ENCODE results near the gene ANKRD42. TPM values are rescaled to one million over a fixed set of nuclear protein-coding genes. Genes with fewer than 3 reads are reported as not detected.

The ANKRD42 gene
- total RNA-seq, 2 donors from 2014 or later = 8.3 to 9.6 TPM

DNA sequence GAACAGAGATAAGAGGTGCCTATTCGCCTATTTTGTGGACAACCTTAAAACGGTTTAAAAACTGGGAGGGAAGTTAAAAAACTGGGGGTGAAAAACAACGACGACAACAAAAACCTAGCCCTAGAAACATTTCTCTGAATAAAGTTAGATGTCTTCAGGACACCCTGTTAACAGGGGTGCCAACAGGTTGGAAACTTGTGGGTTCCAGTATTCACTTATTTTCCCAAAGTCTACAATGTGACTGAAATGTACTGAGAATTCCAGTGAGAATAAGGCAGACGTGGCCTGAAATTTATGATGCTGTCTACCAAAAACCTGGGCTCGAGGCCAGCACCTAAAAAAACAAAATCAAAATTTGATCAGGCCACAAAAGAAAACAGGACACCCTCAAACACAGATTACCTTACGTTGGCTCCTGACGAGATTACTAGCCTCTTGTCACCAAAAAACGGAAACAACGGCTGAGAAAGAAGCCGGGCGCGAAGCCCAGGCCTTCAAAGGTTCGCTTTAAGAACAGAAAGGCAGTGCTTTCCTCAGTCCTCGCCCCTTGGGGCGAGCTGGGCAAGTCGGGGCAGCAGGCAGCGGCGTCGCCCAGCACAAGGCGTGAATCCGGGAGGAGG is 91.7 kb downstream of the ANKRD42 start:
- intact Hi-C loops (cut with DNase I) = no loop called here
- Histone ChIP-seq H3K9me3 (no peaks in the 10 kb centered on the region), H3K36me3 (replicated peaks in 1 of 2; ENCODE audit: insufficient read depth in 1 of 2, low read depth in 2 of 2) (no peaks in the 10 kb centered on the region), H3K27me3 (no peaks in the 10 kb centered on the region), H3K4me3 (peak overlapping the region; percentile 67 to 87), H3K27ac (peak overlapping the region; percentile 97 to 100 (median 98)), H3K4me1 (peaks cover 33% of the 10 kb centered on the region)
- DNase-seq (no peak), ATAC-seq (peak; percentile 50)
- TF ChIP-seq POLR2A (IDR thresholded peaks at IDR 0.05) = no peak
- TF ChIP-seq, protein P1, sequence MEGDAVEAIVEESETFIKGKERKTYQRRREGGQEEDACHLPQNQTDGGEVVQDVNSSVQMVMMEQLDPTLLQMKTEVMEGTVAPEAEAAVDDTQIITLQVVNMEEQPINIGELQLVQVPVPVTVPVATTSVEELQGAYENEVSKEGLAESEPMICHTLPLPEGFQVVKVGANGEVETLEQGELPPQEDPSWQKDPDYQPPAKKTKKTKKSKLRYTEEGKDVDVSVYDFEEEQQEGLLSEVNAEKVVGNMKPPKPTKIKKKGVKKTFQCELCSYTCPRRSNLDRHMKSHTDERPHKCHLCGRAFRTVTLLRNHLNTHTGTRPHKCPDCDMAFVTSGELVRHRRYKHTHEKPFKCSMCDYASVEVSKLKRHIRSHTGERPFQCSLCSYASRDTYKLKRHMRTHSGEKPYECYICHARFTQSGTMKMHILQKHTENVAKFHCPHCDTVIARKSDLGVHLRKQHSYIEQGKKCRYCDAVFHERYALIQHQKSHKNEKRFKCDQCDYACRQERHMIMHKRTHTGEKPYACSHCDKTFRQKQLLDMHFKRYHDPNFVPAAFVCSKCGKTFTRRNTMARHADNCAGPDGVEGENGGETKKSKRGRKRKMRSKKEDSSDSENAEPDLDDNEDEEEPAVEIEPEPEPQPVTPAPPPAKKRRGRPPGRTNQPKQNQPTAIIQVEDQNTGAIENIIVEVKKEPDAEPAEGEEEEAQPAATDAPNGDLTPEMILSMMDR (IDR thresholded peaks at IDR 0.05) = no peak
- 0 to 1% methylated on average over 22 of the region's 22 CpGs for WGBS, 2 donors

DNA sequence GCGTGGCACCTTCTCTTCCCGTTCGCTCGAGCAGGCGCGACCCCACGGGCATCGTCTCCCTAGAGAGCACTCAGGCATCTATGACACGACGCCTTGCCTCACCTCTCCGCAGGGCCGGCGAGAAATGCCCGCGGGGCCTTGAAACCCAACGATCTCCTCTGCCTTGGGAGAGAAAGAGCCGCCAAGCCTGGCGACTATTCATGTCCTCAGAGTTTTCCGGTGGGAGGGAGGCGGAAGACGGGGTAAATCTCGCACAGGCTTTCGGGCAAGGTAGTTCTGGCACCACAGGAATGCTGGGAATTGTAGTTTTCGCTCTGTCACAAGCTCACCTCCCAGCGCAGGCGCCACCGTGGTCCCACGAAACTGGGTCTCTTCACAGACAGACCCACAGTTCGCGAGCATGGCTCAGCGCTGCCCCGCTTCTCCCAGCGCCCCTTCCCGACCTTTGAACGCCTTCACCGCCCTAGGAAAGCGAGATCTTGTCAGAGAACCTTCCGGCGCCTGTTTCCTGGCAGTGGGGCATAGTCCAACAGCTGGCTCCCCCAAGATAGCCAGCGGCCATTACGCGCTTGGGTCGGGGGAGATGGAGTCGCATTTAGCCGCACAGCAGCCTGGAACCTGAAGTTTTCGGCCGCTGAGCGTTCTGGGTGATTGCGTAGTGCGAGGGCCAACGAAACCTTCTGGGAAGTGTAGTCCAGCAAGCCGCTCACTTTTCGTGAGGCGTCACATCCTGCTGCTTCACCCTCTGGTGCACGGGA is 92.4 kb downstream of the ANKRD42 start, which contains the start of gene CCDC90B:
Gene CCDC90B (minus strand): TSS at position 597 of the 758 bp plus-strand sequence. CDS start 395 bp downstream, at position 202.
- Histone ChIP-seq H3K27me3 (no peaks in the 10 kb centered on the region), H3K4me1 (peaks cover 32% of the 10 kb centered on the region), H3K36me3 (replicated peaks in 1 of 2; ENCODE audit: insufficient read depth in 1 of 2, low read depth in 2 of 2) (no peaks in the 10 kb centered on the region), H3K4me3 (peak within 1 kb of the TSS; percentile 67 to 87), H3K27ac (peak within 1 kb of the TSS; percentile 97 to 100 (median 98)), H3K9me3 (no peaks in the 10 kb centered on the region)
- peak; percentile 96 to 98 (median 97) for DNase-seq
- WGBS, 2 donors = 0 to 1% methylated on average over 31 to 54 of the region's 55 CpGs
- intact Hi-C loops (cut with DNase I) = no loop called here
- TF ChIP-seq, protein P1 (IDR thresholded peaks at IDR 0.05) = peak in 5 of 7 experiments; percentile 7 to 50 (median 24)
- TF ChIP-seq POLR2A (IDR thresholded peaks at IDR 0.05) = peak; percentile 93 to 99 (median 98)
- peak; percentile 95 for ATAC-seq

DNA sequence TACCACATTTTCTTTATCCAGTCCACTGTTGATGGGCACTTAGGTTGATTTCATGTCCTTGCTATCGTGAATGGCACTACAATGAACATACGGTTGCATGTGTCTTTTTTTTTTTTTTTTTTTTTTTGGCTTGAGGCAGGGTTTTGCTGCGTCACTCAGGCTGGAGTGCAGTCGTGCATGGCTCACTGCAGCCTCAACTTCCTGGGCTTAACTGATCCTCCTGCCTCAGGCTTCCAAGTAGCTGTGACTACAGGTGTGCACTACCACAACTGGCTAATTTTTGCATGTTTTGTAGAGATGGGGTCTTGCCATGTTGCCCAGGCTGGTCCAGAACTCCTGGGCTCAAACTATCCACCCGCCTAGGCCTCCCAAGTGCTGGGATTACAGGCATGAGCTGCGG is 94.1 kb downstream of the ANKRD42 start:
- ATAC-seq = no peak
- Histone ChIP-seq H3K4me1 (peaks cover 24% of the 10 kb centered on the region), H3K27me3 (no peaks in the 10 kb centered on the region), H3K9me3 (no peaks in the 10 kb centered on the region), H3K36me3 (replicated peaks in 1 of 2; ENCODE audit: insufficient read depth in 1 of 2, low read depth in 2 of 2) (no peaks in the 10 kb centered on the region), H3K27ac (no peak overlapping the region), H3K4me3 (no peak overlapping the region)
- no peak for TF ChIP-seq POLR2A (IDR thresholded peaks at IDR 0.05)
- TF ChIP-seq, protein P1 (IDR thresholded peaks at IDR 0.05) = no peak
- no peak for DNase-seq
- 88 to 92% methylated on average over 6 of the region's 6 CpGs for WGBS, 2 donors
- intact Hi-C loops (cut with DNase I) = no loop called here

DNA sequence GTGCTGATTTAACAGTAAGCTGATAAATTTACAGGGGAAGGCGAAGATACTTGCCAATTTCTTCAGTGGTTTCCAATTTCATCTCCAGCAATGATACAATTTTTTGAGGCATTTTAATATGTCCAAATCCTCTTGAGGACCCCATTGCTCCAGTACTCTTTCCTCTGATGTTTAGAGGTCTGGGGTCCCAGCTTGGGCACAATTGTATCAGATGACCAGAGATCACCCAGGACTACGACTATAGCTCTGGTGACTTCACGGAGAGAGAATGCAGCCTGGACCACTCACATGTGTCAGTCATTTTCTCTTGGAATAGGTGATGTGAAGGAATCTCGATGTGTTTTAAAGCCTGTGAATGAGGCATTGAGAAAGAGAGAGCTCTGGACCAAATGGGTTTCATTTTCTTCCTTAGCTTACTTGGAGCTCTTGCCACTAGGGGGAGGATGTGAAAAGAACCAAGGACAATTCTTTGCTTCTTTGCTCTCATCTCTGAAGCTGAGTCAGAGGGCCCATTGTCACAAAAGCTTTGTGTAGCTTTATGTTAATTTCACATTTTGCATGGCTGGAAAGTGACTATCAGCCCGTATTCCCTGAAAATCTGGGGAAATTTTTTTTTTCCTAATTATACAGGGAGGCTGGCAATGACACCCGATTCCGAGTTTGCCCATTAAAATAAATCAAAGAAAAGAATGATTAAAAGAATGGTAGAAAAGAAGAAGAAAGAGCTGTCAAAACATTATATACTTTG is 99.4 kb downstream of the ANKRD42 start:
- peak; percentile 75 for ATAC-seq

More for the DNA sequence above, 99.4 kb downstream of the ANKRD42 start:
- no peak overlapping the region for H3K27ac ChIP-seq
- H3K4me3 ChIP-seq = no peak overlapping the region
- DNase-seq = peak; percentile 22 to 56 (median 28)
- no peaks in the 10 kb centered on the region for H3K27me3 ChIP-seq
- intact Hi-C loops (cut with DNase I) = loop anchor here (10.0 kb wide), 1 partner anchor 422 kb away; no protein-coding TSS in a partner anchor
- 35 to 37% methylated on average over 7 of the region's 7 CpGs for whole genome bisulfite sequencing, 2 donors
- peaks cover 4% of the 10 kb centered on the region for H3K4me1 ChIP-seq
- H3K36me3 ChIP-seq (replicated peaks in 1 of 2; ENCODE audit: insufficient read depth in 1 of 2, low read depth in 2 of 2) = no peaks in the 10 kb centered on the region
- no peaks in the 10 kb centered on the region for H3K9me3 ChIP-seq
- no peak for TF ChIP-seq POLR2A (IDR thresholded peaks at IDR 0.05)
- TF ChIP-seq, protein P1 (IDR thresholded peaks at IDR 0.05) = peak; percentile 55 to 78 (median 71)
